Breast epithelium (tissue), 3 donors: ENCODE data around the gene PRR5L.

Source experiments
- CTCF ChIP-seq, 3 donors: fragments of 450-650 bp; IDR thresholded peaks; one replicate each; pipeline ENCODE4 v1.5.1; 2016 to 2017; ENCODE audit warnings: antibody characterized with exemption in 3 of 3, mild to moderate bottlenecking in 3 of 3, moderate library complexity in 3 of 3
- POLR2A ChIP-seq: fragments of 450-650 bp; IDR thresholded peaks from one replicate; pipeline ENCODE4 v1.6.1; 2016; ENCODE audit warnings: antibody characterized with exemption, mild to moderate bottlenecking, moderate library complexity
- POLR2AphosphoS5 ChIP-seq, 3 donors: sonication (generic); formaldehyde crosslinking; IDR thresholded peaks; one replicate each; pipeline ENCODE4 v1.6.1; 2017; ENCODE audit warnings: antibody characterized with exemption in 3 of 3

GRCh38 chr11:36427079-36427478 lies 131.0 kb downstream of the PRR5L start:
- TF ChIP-seq CTCF (IDR thresholded peaks at IDR 0.05) (no peak), POLR2AphosphoS5 (IDR thresholded peaks at IDR 0.05) (no peak), POLR2A (no peak)
